Osteoblast (primary cell): ENCODE measurements around the gene DCP1A. TPM values are rescaled to one million over a fixed set of nuclear protein-coding genes. Genes with fewer than 3 reads are reported as not detected.
"Not testable (repeated sequence)": the region's sequence is repeated elsewhere in the genome, so short reads cannot be mapped to it uniquely, and the experiment has no call there.

Experiments used
- DNase-seq: peaks from one replicate; pipeline ENCODE4 v3.0.0; 2011; ENCODE audit warnings: low spot score, mixed read lengths; ENCODE audit not compliant: insufficient read length; ENCODE audit errors: missing footprints
- H2AFZ ChIP-seq: 2 replicates; pipeline ENCODE4 v1.6.0; 2011; ENCODE audit warnings: mild to moderate bottlenecking, low read length
- H3K27ac ChIP-seq: 2 replicates; pipeline ENCODE4 v1.5.1; 2011; ENCODE audit warnings: mild to moderate bottlenecking, low read depth, low read length, moderate library complexity
- H3K27me3 ChIP-seq: 2 replicates; pipeline ENCODE4 v1.6.0; 2012; ENCODE audit warnings: mild to moderate bottlenecking, control low read depth, inconsistent platforms, low read length, moderate library complexity; ENCODE audit not compliant: insufficient read depth
- H3K36me3 ChIP-seq: 2 replicates; pipeline ENCODE4 v1.5.1; 2011; ENCODE audit warnings: mild to moderate bottlenecking, low read length, control low read depth, moderate library complexity; ENCODE audit not compliant: insufficient read depth
- H3K4me1 ChIP-seq: 2 replicates; pipeline ENCODE4 v1.5.1; 2011; ENCODE audit warnings: mild to moderate bottlenecking, low read length, control low read depth, moderate library complexity; ENCODE audit not compliant: insufficient read depth
- H3K4me2 ChIP-seq: 2 replicates; pipeline ENCODE4 v1.6.0; 2011; ENCODE audit warnings: mild to moderate bottlenecking, low read length; ENCODE audit not compliant: insufficient read depth
- H3K4me3 ChIP-seq: fragments of 200-600 bp; sonication (generic); 3 replicates; pipeline ENCODE4 v1.5.1; 2012; ENCODE audit warnings: mild to moderate bottlenecking, low read length, inconsistent platforms; ENCODE audit not compliant: insufficient read depth
- H3K79me2 ChIP-seq: 2 replicates; pipeline ENCODE4 v1.6.0; 2012; ENCODE audit warnings: mild to moderate bottlenecking, low read length, control low read depth, inconsistent platforms; ENCODE audit not compliant: insufficient read depth
- H3K9me3 ChIP-seq: 2 replicates; pipeline ENCODE4 v1.5.1; 2011; ENCODE audit warnings: low read depth, low read length, control low read depth
- H4K20me1 ChIP-seq: 2 replicates; pipeline ENCODE4 v1.6.0; 2012; ENCODE audit warnings: mild to moderate bottlenecking, low read length, control low read depth; ENCODE audit not compliant: insufficient read depth
- CTCF ChIP-seq: IDR thresholded peaks from 2 replicates; pipeline ENCODE4 v1.5.1; 2011; ENCODE audit warnings: mild to moderate bottlenecking, low read depth, low read length, moderate library complexity; ENCODE audit errors: extremely low read depth
- total RNA-seq: library from RNA; depleted of rRNA; stranded (reverse); fragments of >200 nt; gene quantifications from 2 replicates; pipeline ENCODE4 v1.2.3, GENCODE V29; 2012

The DCP1A gene
- total RNA-seq, 1 donor = 16.6 TPM

GRCh38 chr3:53329897-53330296, 17.4 kb downstream of the DCP1A start:
- H3K4me1 ChIP-seq = peaks cover 8% of the 10 kb centered on the region
- no peaks in the 10 kb centered on the region for H3K27me3 ChIP-seq
- H3K4me3 ChIP-seq = no peak overlapping the region
- peaks cover 24% of the 10 kb centered on the region for H4K20me1 ChIP-seq
- DNase-seq = no peak
- H3K9me3 ChIP-seq = no peaks in the 10 kb centered on the region
- TF ChIP-seq CTCF = no peak
- H3K4me2 ChIP-seq = no peak overlapping the region
- peaks cover 61% of the 10 kb centered on the region for H3K79me2 ChIP-seq
- peaks cover 27% of the 10 kb centered on the region for H3K36me3 ChIP-seq
- H3K27ac ChIP-seq = no peak overlapping the region
- no peak overlapping the region for H2AFZ ChIP-seq

DNA sequence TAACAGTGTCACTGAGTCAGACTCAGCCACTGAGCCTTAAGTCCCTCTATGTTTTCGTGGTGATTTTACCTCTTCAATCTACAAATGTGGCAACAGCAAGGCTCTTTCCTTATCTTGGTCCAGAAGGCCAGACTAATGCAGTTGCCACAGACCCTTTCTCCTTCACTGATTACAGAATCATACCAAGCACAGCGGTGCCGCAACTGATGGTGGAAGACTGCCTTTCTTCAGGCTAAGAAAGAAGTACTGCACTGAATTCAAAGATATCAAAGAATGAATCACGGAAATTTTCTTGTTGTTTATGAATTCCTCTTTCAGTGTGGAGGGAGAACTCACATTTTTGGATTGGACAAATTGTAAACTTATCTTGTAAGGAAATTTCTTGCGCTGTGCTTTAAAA, 18.6 kb downstream of the DCP1A start:
- H3K27me3 ChIP-seq = no peaks in the 10 kb centered on the region
- H3K4me2 ChIP-seq = no peak overlapping the region
- no peak overlapping the region for H3K27ac ChIP-seq
- no peak for TF ChIP-seq CTCF
- peaks cover 18% of the 10 kb centered on the region for H3K36me3 ChIP-seq
- peaks cover 65% of the 10 kb centered on the region for H3K79me2 ChIP-seq
- H2AFZ ChIP-seq = no peak overlapping the region
- H4K20me1 ChIP-seq = peaks cover 27% of the 10 kb centered on the region
- no peaks in the 10 kb centered on the region for H3K9me3 ChIP-seq
- H3K4me3 ChIP-seq = no peak overlapping the region
- no peak for DNase-seq
- peaks cover 8% of the 10 kb centered on the region for H3K4me1 ChIP-seq

DNA sequence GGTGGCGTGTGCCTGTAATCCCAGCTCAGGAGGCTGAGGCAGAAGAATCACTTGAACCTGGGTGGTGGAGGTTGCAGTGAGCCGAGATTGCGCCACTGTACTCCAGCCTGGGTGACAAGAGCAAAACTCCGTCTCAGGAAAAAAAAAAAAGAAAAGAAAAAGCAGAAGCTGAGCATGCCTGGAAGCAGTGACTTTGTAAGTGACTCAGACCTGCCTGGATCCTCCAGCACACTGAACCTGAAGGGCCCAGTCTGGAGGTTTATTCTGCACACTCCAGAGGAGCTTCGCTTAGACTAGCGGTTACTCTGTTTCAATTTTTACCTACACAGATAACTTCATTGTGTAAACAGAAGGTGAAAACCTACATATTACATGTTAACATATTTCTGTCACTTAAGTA, 19.4 kb downstream of the DCP1A start:
- not testable (repeated sequence) for H3K27me3 ChIP-seq, H3K4me3 ChIP-seq, H3K9me3 ChIP-seq, H3K4me1 ChIP-seq, H2AFZ ChIP-seq, H3K4me2 ChIP-seq, H3K27ac ChIP-seq
- DNase-seq = peak; percentile 30
- peaks cover 12% of the 10 kb centered on the region for H3K36me3 ChIP-seq
- H4K20me1 ChIP-seq = peaks cover 27% of the 10 kb centered on the region
- peaks cover 69% of the 10 kb centered on the region for H3K79me2 ChIP-seq

DNA sequence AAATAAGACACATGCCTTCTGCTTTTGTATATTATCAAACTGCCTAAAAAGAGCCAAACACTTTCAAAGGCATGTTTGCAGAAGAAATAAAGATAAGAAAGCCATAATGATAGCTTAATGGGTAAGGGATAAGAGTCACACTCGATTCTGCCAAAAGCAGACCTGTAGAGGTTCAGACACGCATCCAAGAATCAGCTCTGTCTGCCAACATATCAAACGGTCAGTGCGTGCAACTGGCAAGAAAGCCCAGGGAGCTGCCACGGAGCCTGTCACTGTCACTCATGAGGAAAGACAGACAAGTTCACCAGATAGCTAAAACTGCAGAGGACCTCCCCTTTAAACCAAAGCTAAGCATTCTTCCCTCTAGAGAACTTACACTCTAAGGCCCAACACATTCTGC, 23.2 kb downstream of the DCP1A start:
- DNase-seq = peak; percentile 14
- peaks cover 69% of the 10 kb centered on the region for H3K79me2 ChIP-seq
- H3K27ac ChIP-seq = no peak overlapping the region
- H3K4me3 ChIP-seq = no peak overlapping the region
- peaks cover 14% of the 10 kb centered on the region for H3K4me1 ChIP-seq
- H3K27me3 ChIP-seq = no peaks in the 10 kb centered on the region
- peaks cover 9% of the 10 kb centered on the region for H3K36me3 ChIP-seq
- no peak overlapping the region for H2AFZ ChIP-seq
- no peak overlapping the region for H3K4me2 ChIP-seq
- TF ChIP-seq CTCF = no peak
- H4K20me1 ChIP-seq = peaks cover 25% of the 10 kb centered on the region
- H3K9me3 ChIP-seq = no peaks in the 10 kb centered on the region
